MCF 10A (cell line): Measurements from ENCODE around the gene MCCD1. TPM values are rescaled to one million over a fixed set of nuclear protein-coding genes. Genes with fewer than 3 reads are reported as not detected.

Source experiments
- BruUV-seq: library from RNA; stranded (reverse); fragments of 400-500 nt; replicated peaks from 2 replicates; lab custom pipeline; 2021; lab: Mats Ljungman, UMichigan
- CTCF ChIA-PET: fragments of 300-600 bp; sonication (Branson Sonifier 250); formaldehyde crosslinking; extraction: SDS; loops from one replicate; lab custom pipeline; 2021; ENCODE audit warnings: antibody characterized with exemption, inconsistent platforms; lab: Yijun Ruan, JAX
- POLR2A ChIA-PET: fragments of 300-600, 350-650 bp; sonication (Branson Sonifier 250); formaldehyde crosslinking; extraction: SDS; loops from one replicate; lab custom pipeline; 2020; ENCODE audit warnings: antibody characterized with exemption, inconsistent platforms; lab: Yijun Ruan, JAX
- DNase-seq: peaks from one replicate; pipeline ENCODE4 v3.0.0-alpha.2; 2018; ENCODE audit not compliant: unreplicated experiment
- H3K27ac Mint-ChIP-seq: one replicate; pipeline ENCODE4 v1.8.0; 2022; ENCODE audit warnings: mild to moderate bottlenecking, low read depth, mixed read lengths; ENCODE audit not compliant: unreplicated experiment
- H3K27me3 Mint-ChIP-seq: one replicate; pipeline ENCODE4 v1.8.0; 2022; ENCODE audit warnings: mixed read lengths; ENCODE audit not compliant: insufficient read depth, unreplicated experiment
- H3K36me3 Mint-ChIP-seq: one replicate; pipeline ENCODE4 v1.8.0; 2022; ENCODE audit warnings: mild to moderate bottlenecking, moderate library complexity, mixed read lengths; ENCODE audit not compliant: insufficient read depth, unreplicated experiment
- H3K4me1 Mint-ChIP-seq: one replicate; pipeline ENCODE4 v1.8.0; 2022; ENCODE audit warnings: mixed read lengths; ENCODE audit not compliant: insufficient read depth, unreplicated experiment
- H3K4me3 Mint-ChIP-seq: one replicate; pipeline ENCODE4 v1.8.0; 2022; ENCODE audit warnings: mild to moderate bottlenecking, moderate library complexity, mixed read lengths; ENCODE audit not compliant: unreplicated experiment
- H3K9me3 Mint-ChIP-seq: one replicate; pipeline ENCODE4 v1.8.0; 2022; ENCODE audit warnings: mixed read lengths; ENCODE audit not compliant: unreplicated experiment
- CTCF ChIP-seq: fragments of 200-600 bp; IDR thresholded peaks from one replicate; pipeline ENCODE4 v1.8.0; 2022; ENCODE audit warnings: antibody characterized with exemption, mild to moderate bottlenecking; ENCODE audit not compliant: unreplicated experiment
- intact Hi-C: fragments of 100-400 bp; cut with micrococcal nuclease; formaldehyde crosslinking; loops from 2 replicates; pipeline ENCODE4 v1.14.1; 2022
- total RNA-seq: library from RNA; stranded (reverse); gene quantifications from 2 replicates; pipeline ENCODE4 v1.2.3, GENCODE V29; 2022

MCCD1 gene
- total RNA-seq, 1 experiment from 2014 or later: not detected

GRCh38 chr6:31529329-31530150, 778 bp downstream of the MCCD1 start:
- H3K36me3 Mint-ChIP-seq: peaks cover 66% of the 10 kb centered on the region
- H3K4me3 Mint-ChIP-seq: no peak overlapping the region
- ChIA-PET POLR2A (interaction anchor here (0.6 to 3.9 kb wide), 7 partner anchors 9 to 211 kb away, joined by 3 to 21 read pairs (median 3); partner anchors contain the start of genes BAG6 and DDX39B), CTCF (interaction anchor here (1.1 kb wide), 1 partner anchor 69 kb away, joined by 3 read pairs; no protein-coding TSS in a partner anchor)
- H3K9me3 Mint-ChIP-seq: no peaks in the 10 kb centered on the region
- H3K4me1 Mint-ChIP-seq: no peaks in the 10 kb centered on the region
- no TSS peak for BruUV-seq
- H3K27me3 Mint-ChIP-seq: no peaks in the 10 kb centered on the region
- no peak overlapping the region for H3K27ac Mint-ChIP-seq
- DNase-seq: no peak
- TF ChIP-seq CTCF: no peak
- intact Hi-C loops: no loop called here

GRCh38 chr6:31530659-31531058, 1.9 kb downstream of the MCCD1 start:
- BruUV-seq: TSS peak; percentile 13
- CTCF ChIA-PET: no interaction called here
- intact Hi-C loops: no loop called here
- Mint-ChIP-seq H3K4me3 (no peak overlapping the region), H3K27ac (no peak overlapping the region), H3K36me3 (peaks cover 77% of the 10 kb centered on the region), H3K4me1 (peaks cover under 1% of the 10 kb centered on the region), H3K9me3 (no peaks in the 10 kb centered on the region), H3K27me3 (no peaks in the 10 kb centered on the region)
- POLR2A ChIA-PET: interaction anchor here (0.7 to 2.5 kb wide), 4 partner anchors 11 to 122 kb away, joined by 3 to 19 read pairs (median 4); partner anchors contain the start of genes BAG6, DDX39B and MICB
- DNase-seq: no peak
- TF ChIP-seq CTCF: no peak

- no peak for DNase-seq
- Mint-ChIP-seq H3K4me1 (peaks cover 5% of the 10 kb centered on the region), H3K9me3 (no peaks in the 10 kb centered on the region), H3K36me3 (peaks cover 82% of the 10 kb centered on the region), H3K4me3 (no peak overlapping the region), H3K27me3 (no peaks in the 10 kb centered on the region), H3K27ac (no peak overlapping the region)
- intact Hi-C loops: no loop called here
- TF ChIP-seq CTCF: no peak
- POLR2A ChIA-PET: interaction anchor here (0.9 to 2.5 kb wide), 6 partner anchors 9 to 37 kb away, joined by 3 to 19 read pairs (median 4); partner anchors contain the start of genes ATP6V1G2, DDX39B and MICB
- CTCF ChIA-PET: interaction anchor here (0.8 to 1.1 kb wide), 2 partner anchors 15 to 37 kb away, joined by 3 to 4 read pairs; partner anchors contain the start of gene ATP6V1G2
- BruUV-seq: no TSS peak
Measured at GRCh38 chr6:31531162-31531561, 2.4 kb downstream of the MCCD1 start.
